RWPE2 (cell line): ENCODE data around the gene B3GAT1.

ENCODE experiments used
- ATAC-seq: fragments of 200-7000 bp; cut with Tn5 transposase; 3 replicates; pipeline ENCODE4 v1.9.1; 2021; ENCODE audit warnings: low read depth
- DNase-seq: peaks from one replicate; pipeline ENCODE4 v3.0.0-alpha.2; 2020; ENCODE audit warnings: low spot score
- H3K27ac ChIP-seq: fragments of 450-650 bp; 2 replicates; pipeline ENCODE4 v1.5.1; 2017; ENCODE audit warnings: mild to moderate bottlenecking; ENCODE audit not compliant: poor library complexity, severe bottlenecking
- H3K27me3 ChIP-seq: fragments of 250-450 bp; sonication (Bioruptor Pico); 2 replicates; pipeline ENCODE4 v1.5.1; 2021; ENCODE audit warnings: mild to moderate bottlenecking, moderate library complexity; ENCODE audit not compliant: insufficient read depth, poor library complexity, severe bottlenecking
- H3K36me3 ChIP-seq: fragments of 250-450 bp; sonication (Bioruptor Pico); 2 replicates; pipeline ENCODE4 v1.5.1; 2020; ENCODE audit warnings: low read depth, mild to moderate bottlenecking, moderate library complexity
- H3K4me1 ChIP-seq: fragments of 250-450 bp; sonication (Bioruptor Pico); 2 replicates; pipeline ENCODE4 v1.5.1; 2021; ENCODE audit warnings: mild to moderate bottlenecking, moderate library complexity; ENCODE audit not compliant: insufficient read depth, poor library complexity, severe bottlenecking
- H3K4me3 ChIP-seq: fragments of 250-450 bp; sonication (Bioruptor Pico); 2 replicates; pipeline ENCODE4 v1.5.1; 2021; ENCODE audit warnings: mild to moderate bottlenecking, moderate library complexity; ENCODE audit not compliant: severe bottlenecking
- H3K9me3 ChIP-seq: fragments of 250-450 bp; sonication (Bioruptor Pico); 2 replicates; pipeline ENCODE4 v1.5.1; 2021; ENCODE audit warnings: mild to moderate bottlenecking, moderate library complexity; ENCODE audit not compliant: severe bottlenecking
- CTCF ChIP-seq: fragments of 450-650 bp; IDR thresholded peaks from one replicate; pipeline ENCODE4 v1.5.1; 2017; ENCODE audit warnings: mild to moderate bottlenecking, moderate library complexity; ENCODE audit not compliant: poor library complexity, severe bottlenecking

Gene B3GAT1

DNA sequence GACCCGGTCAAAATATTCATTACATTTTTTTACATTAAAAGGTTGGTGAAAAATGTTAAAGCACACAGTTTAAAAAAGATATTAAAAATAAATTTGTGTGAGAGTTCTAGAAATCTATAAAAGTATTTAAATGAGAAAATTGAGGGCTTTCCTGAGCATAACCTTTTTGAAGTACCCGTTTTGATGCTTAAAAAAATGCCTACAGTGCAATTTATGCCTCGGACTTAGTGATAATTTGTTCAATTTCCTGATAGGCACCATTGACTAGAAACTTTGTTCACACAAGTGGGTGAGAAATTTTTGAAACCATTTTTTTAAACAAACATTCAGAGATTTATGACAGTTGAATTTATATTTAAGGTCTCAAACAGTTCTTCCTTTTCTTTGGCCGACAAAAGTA, 29.7 kb upstream of the B3GAT1 start:
- no peaks in the 10 kb centered on the region for H3K27me3 ChIP-seq
- ATAC-seq, result no peak
- no peak for DNase-seq
- TF ChIP-seq CTCF, result no peak
- no peaks in the 10 kb centered on the region for H3K4me1 ChIP-seq
- H3K9me3 ChIP-seq, result no peaks in the 10 kb centered on the region
- no peak overlapping the region for H3K27ac ChIP-seq
- no peaks in the 10 kb centered on the region for H3K36me3 ChIP-seq
- H3K4me3 ChIP-seq, result no peak overlapping the region

GRCh38 chr11:134441281-134441680, 29.2 kb upstream of the B3GAT1 start:
- Histone ChIP-seq H3K4me1 (no peaks in the 10 kb centered on the region), H3K4me3 (no peak overlapping the region), H3K9me3 (no peaks in the 10 kb centered on the region), H3K27me3 (no peaks in the 10 kb centered on the region), H3K36me3 (no peaks in the 10 kb centered on the region), H3K27ac (no peak overlapping the region)
- ATAC-seq, result no peak
- TF ChIP-seq CTCF, result no peak
- no peak for DNase-seq

DNA sequence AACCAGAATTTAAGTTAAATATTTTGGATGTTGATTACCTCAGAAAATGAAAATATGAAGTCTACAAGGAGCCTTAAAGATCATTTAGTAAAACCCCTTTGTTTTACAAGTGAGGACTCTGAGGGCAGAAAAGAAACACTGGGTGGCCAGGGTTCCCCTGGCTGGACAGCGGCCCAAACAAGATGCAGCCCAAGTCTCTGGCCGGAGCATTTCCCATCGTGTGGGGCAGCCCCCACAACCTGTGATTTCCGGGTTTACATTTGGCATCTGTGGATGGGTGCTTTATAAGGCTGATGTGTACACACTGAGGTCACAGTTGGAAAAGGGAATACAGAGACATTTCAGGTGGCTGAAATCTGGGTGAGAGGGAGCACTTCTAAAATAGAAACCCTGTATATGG, 28.8 kb upstream of the B3GAT1 start:
- Histone ChIP-seq H3K4me3 (no peak overlapping the region), H3K27ac (no peak overlapping the region), H3K36me3 (no peaks in the 10 kb centered on the region), H3K4me1 (no peaks in the 10 kb centered on the region), H3K27me3 (no peaks in the 10 kb centered on the region), H3K9me3 (no peaks in the 10 kb centered on the region)
- DNase-seq (no peak), ATAC-seq (no peak)
- no peak for TF ChIP-seq CTCF

- no peaks in the 10 kb centered on the region for H3K36me3 ChIP-seq
- no peaks in the 10 kb centered on the region for H3K9me3 ChIP-seq
- TF ChIP-seq CTCF, result no peak
- no peak for DNase-seq
- no peak overlapping the region for H3K4me3 ChIP-seq
- H3K27ac ChIP-seq, result no peak overlapping the region
- no peaks in the 10 kb centered on the region for H3K4me1 ChIP-seq
- H3K27me3 ChIP-seq, result no peaks in the 10 kb centered on the region
- ATAC-seq, result no peak
Measured at GRCh38 chr11:134438542-134439537, 26.8 kb upstream of the B3GAT1 start.

DNA sequence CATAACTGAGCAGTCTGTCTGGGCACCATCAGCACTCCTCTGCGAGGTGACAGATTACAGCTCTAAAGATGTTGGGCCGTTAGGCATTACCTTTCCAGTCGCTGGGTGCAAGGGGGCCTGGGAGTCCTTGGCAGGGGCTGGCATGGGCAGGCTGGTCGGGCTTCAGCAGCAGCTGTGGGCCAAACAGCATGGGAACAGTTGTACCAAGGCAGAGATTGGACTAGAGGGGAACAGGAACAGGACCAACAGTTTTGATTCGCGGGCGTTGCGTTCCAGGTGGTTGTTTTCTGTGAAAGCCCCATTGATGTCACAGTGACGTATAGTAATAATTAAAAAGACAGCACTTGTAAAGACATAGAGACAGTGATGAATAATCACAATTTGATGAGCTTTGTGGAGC, 25.8 kb upstream of the B3GAT1 start:
- no peak overlapping the region for H3K4me3 ChIP-seq
- no peak for ATAC-seq
- no peak overlapping the region for H3K27ac ChIP-seq
- H3K36me3 ChIP-seq, result no peaks in the 10 kb centered on the region
- no peaks in the 10 kb centered on the region for H3K27me3 ChIP-seq
- no peak for TF ChIP-seq CTCF
- H3K9me3 ChIP-seq, result no peaks in the 10 kb centered on the region
- DNase-seq, result no peak
- H3K4me1 ChIP-seq, result no peaks in the 10 kb centered on the region
